Activated CD8-positive, alpha-beta memory T cell treated with anti-CD3 and anti-CD28 coated beads, Interleukin-2, amount 50 U/mL, for 24 hours (primary cell): Measurements from ENCODE around the gene GABRB3.
"Not testable (repeated sequence)": the region's sequence is repeated elsewhere in the genome, so short reads cannot be mapped to it uniquely, and the experiment has no call there.

Experiments used
- DNase-seq: peaks from one replicate; pipeline ENCODE4 v3.0.0-alpha.2; 2020; ENCODE audit errors: extremely low read depth

Gene GABRB3

GRCh38 chr15:26736502-26737248 is 36.2 kb downstream of the GABRB3 start:
- no peak for DNase-seq

- DNase-seq = no peak
Observed at GRCh38 chr15:26731965-26732364, 40.9 kb downstream of the GABRB3 start.

GRCh38 chr15:26729581-26729980 is 43.3 kb downstream of the GABRB3 start:
- no peak for DNase-seq

GRCh38 chr15:26729030-26729429 is 43.8 kb downstream of the GABRB3 start:
- DNase-seq = no peak

- no peak for DNase-seq
Observed at GRCh38 chr15:26724381-26725150, 48.3 kb downstream of the GABRB3 start.

GRCh38 chr15:26722621-26723160 is 50.2 kb downstream of the GABRB3 start:
- no peak for DNase-seq

GRCh38 chr15:26721232-26721967 is 51.5 kb downstream of the GABRB3 start:
- no peak for DNase-seq

GRCh38 chr15:26720546-26720945 is 52.3 kb downstream of the GABRB3 start:
- DNase-seq = no peak

- DNase-seq = not testable (repeated sequence)
Observed at GRCh38 chr15:26719866-26720265, 53.0 kb downstream of the GABRB3 start.

- DNase-seq = no peak
Observed at GRCh38 chr15:26716069-26716468, 56.8 kb downstream of the GABRB3 start.

GRCh38 chr15:26713498-26713897 is 59.4 kb downstream of the GABRB3 start:
- no peak for DNase-seq

- DNase-seq = no peak
Observed at GRCh38 chr15:26712335-26712734, 60.5 kb downstream of the GABRB3 start.

- DNase-seq = no peak
Observed at GRCh38 chr15:26711445-26711844, 61.4 kb downstream of the GABRB3 start.

- no peak for DNase-seq
Observed at GRCh38 chr15:26702381-26702780, 70.5 kb downstream of the GABRB3 start.

GRCh38 chr15:26698555-26698954 is 74.3 kb downstream of the GABRB3 start:
- DNase-seq = no peak

GRCh38 chr15:26697913-26698312 is 75.0 kb downstream of the GABRB3 start:
- DNase-seq = no peak

GRCh38 chr15:26691249-26691648 is 81.6 kb downstream of the GABRB3 start:
- no peak for DNase-seq

- no peak for DNase-seq
Observed at GRCh38 chr15:26690778-26691177, 82.1 kb downstream of the GABRB3 start.

- no peak for DNase-seq
Observed at GRCh38 chr15:26689462-26689861, 83.4 kb downstream of the GABRB3 start.

- DNase-seq = no peak
Observed at GRCh38 chr15:26686547-26687187, 86.2 kb downstream of the GABRB3 start.

- DNase-seq = no peak
Observed at GRCh38 chr15:26682598-26683164, 90.2 kb downstream of the GABRB3 start.
